DMS114 treated with DMSO at 0.1 percent for 48 hours (cell line): Measurements from ENCODE around the gene LDLRAD1.
"Not testable (repeated sequence)": the region's sequence is repeated elsewhere in the genome, so short reads cannot be mapped to it uniquely, and the experiment has no call there.

Source experiments
- DNase-seq: peaks from one replicate; lab custom pipeline; 2025; ENCODE audit not compliant: unreplicated experiment; lab: John Stamatoyannopoulos, UW

LDLRAD1 gene

GRCh38 chr1:54017979-54018378 lies at the start of gene LDLRAD1:
Gene LDLRAD1, minus strand, starts transcription at chr1:54018186. Its CDS starts 74 bp downstream, at chr1:54018112.
- DNase-seq = no peak

GRCh38 chr1:54064299-54064698 lies 46.3 kb upstream of the LDLRAD1 start:
- DNase-seq = no peak

DNA sequence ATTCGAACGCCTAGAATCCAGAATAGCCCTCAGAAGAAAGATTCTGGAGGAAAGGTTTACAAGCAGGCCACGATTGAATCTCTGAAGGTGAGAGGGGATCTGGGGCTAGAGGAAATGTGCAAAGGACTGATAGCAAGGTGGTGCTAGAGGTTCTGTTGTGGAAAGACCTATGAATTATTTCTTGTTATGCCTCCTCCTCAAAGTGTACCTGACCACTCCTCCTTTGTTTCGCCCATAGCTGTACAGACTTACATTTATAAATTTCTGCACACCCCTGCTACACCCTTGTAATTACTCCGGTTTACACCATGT lies 36.4 kb upstream of the LDLRAD1 start:
- DNase-seq = no peak

DNA sequence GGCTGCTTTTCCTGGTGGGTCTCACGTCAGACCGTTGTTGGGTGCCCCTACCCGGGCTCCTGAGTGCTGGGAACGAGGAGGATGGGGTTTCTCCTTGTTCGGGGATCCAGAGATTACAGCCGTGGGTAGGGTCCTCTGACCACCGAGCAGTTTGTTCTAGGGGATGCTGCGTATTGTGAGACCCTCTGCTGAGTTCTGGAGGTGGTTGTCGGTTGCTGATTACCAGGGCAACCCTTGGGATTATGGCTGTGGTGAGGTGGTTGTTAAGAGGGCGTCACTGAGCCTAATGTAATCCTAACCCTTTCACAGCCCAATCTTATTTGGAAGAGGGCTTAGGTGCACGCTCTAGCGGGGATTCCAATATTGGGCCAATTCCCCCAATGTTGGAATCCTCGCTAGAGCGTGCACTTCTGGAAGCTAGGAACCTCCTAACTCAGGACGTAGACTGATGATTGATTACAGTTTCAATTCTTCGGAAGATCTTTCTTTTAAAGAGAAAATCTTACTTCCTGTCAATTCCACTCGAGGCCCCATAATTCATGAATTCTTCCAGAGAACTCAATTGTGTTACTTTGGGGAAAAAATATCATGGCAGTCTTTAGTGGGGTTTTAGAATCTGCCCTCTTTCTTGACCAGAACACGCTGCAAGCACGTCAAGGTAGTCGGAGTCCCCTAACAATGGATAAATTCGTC lies 35.9 kb upstream of the LDLRAD1 start:
- DNase-seq = no peak

GRCh38 chr1:54052934-54053744 lies 35.2 kb upstream of the LDLRAD1 start, which contains the start of the genes TCEANC2 and TMEM59:
Gene TCEANC2, plus strand, starts transcription at chr1:54053608. Its CDS starts 815 bp downstream, at chr1:54054423.
Gene TMEM59, minus strand, starts transcription at chr1:54053204. Its CDS starts 16 bp downstream, at chr1:54053188.
- DNase-seq = peak; percentile 99

GRCh38 chr1:54052431-54052933 lies 34.5 kb upstream of the LDLRAD1 start:
- peak; percentile 27 for DNase-seq

- no peak for DNase-seq
Observed at GRCh38 chr1:54051933-54052430, 34.0 kb upstream of the LDLRAD1 start.

DNA sequence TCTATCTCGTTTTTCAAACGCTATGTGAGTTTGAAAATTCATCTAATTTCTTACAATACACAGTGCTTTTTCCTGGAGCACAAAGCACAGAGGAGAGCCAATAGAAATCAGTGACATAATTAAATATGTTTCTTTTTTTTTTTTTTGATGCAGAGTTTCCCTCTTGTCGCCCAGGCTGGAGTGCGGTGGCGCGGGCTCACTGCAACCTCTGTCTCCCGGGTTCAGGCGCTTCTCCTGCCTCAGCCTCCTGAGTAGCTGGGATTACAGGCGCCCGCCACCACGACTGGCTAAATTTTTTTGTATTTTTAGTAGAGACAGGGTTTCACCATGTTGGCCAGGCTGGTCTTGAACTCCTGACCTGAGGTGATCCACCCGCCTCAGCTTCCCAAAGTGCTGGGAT lies 32.4 kb upstream of the LDLRAD1 start:
- not testable (repeated sequence) for DNase-seq

GRCh38 chr1:54047384-54048305 lies 29.7 kb upstream of the LDLRAD1 start:
- DNase-seq = no peak

GRCh38 chr1:54046671-54047383 lies 28.8 kb upstream of the LDLRAD1 start:
- no peak for DNase-seq

DNA sequence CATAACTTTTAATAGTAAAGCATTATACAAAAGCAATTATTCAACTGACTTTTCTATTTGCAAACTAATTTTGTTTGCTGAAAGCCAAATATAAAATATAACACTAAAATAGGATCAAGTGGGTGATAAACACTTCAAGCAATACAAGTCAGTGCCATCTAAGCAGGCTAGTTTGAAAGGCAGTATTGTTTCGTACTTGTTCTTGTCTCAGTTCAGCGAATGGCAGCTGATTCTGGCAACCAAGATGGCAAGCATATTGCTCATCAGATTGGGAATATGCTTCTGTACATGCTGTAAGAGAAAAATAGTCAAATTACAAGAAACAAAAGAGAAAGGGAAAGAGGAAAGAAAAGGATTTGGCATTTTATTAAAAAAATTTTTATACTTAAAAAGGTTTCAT lies 27.5 kb upstream of the LDLRAD1 start:
- no peak for DNase-seq

GRCh38 chr1:54041806-54042205 lies 23.8 kb upstream of the LDLRAD1 start:
- DNase-seq = no peak

GRCh38 chr1:54037476-54037875 lies 19.5 kb upstream of the LDLRAD1 start:
- DNase-seq = no peak

DNA sequence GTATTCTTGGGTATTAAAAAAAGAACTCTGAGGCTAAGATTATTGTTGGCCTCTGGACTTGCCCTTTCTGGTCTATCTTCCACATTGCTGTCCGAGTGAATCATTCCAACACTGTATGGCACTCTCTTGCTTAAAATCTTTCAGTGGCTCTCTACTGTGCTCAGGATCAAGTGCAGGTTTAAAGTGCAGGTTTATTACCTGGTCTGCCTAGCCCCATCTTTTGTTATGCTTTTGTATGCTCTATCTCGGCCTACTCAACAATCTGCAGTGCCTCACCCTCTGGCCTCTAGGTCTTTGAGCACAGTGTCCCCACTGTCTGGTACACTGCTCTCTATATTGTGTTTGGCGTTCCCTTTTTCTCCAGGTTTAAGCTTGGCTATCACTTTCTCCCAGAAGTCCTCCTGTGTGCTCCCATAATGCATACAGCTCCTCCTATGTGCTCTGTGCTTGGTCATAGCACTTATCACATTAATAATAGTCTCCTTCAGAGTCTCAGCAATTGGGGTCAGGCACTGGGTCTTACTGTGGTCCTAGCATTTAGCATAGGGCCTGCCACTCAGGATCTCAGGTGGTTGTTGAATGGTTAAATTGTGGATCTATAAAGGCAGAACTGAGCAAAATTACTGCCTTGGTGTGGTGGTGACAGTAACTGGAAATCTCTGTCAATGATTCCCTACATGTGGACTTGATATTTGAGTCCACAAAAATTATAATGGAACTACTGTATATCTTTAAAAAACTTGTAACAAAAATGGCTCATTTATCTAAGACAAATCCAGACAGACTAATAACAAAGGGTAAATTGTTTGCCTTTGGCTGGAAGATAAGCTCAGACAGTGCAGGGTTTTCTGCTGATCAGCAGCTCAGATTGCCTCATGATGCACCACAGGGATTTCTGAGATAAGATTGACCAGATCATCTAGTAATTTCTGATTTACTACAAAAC lies 10.6 kb upstream of the LDLRAD1 start:
- no peak for DNase-seq

- no peak for DNase-seq
Observed at GRCh38 chr1:54027848-54028247, 9.9 kb upstream of the LDLRAD1 start.

GRCh38 chr1:54024811-54025210 lies 6.8 kb upstream of the LDLRAD1 start:
- DNase-seq = not testable (repeated sequence)

DNA sequence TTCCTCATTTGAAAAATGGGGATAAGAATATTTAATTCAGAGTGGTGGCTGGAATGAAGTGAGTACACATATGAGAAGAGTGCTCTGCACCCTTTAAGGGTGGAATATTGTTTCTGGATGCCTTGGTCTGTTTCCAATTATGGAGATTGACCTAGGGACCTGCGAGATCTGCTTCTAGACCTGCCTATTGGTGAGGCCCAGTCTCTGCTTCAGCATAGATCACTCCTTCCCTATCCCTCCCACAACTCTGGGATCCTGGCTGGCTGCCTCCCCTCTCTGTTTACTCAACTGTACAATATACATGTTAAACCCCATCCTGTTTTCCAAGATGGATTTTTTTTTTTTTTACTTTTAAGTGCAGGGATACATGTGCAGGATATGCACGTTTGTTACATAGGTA lies 6.4 kb upstream of the LDLRAD1 start:
- DNase-seq = no peak

GRCh38 chr1:54019562-54020176 lies 1.7 kb upstream of the LDLRAD1 start:
- DNase-seq = not testable (repeated sequence)

DNA sequence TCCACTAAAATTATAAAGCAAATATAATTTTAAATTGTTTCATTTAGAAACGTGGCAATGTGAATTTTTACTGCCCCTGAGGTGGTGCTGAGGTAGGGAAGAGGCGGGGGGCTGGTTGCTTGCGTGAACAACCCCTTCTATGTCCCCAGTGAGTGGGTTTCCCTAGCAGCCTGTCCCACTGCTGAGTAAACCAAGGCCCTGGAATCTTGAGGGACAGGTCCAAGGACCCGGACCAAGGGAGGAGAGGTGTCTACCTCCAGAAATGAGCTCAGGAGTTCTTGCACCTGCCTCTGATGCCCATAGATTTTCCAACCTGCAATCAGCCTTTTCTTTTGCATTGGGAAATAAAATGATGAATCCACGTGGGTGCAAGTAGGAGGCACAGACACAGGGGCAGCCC lies 649 bp upstream of the LDLRAD1 start:
- DNase-seq = no peak
